Ovary (tissue), 3 donors: ENCODE data around the gene SEC14L2.

Experiments used
- CTCF ChIP-seq, 3 donors: fragments of 450-650 bp in 2 of 3; fragments of 200-600 bp in 1 of 3; IDR thresholded peaks; one replicate each; pipeline versions ENCODE4 v1.5.1 to v1.8.0; 2016 to 2022; ENCODE audit warnings: antibody characterized with exemption in 3 of 3, mild to moderate bottlenecking in 1 of 3
- EP300 ChIP-seq: sonication (generic); formaldehyde crosslinking; IDR thresholded peaks from one replicate; pipeline ENCODE4 v1.6.1; 2017; ENCODE audit warnings: antibody characterized with exemption
- POLR2A ChIP-seq: fragments of 450-650 bp; IDR thresholded peaks from one replicate; pipeline ENCODE4 v1.6.1; 2017; ENCODE audit warnings: antibody characterized with exemption, mild to moderate bottlenecking, moderate library complexity
- donor health status: DM: no; HTN: no; CAD: no.

- TF ChIP-seq EP300 = no peak
- no peak for TF ChIP-seq CTCF (IDR thresholded peaks at IDR 0.05)
- no peak for TF ChIP-seq POLR2A
Observed at GRCh38 chr22:30406400-30406799, 9.6 kb downstream of the SEC14L2 start.
